DND-41 (cell line): ENCODE measurements around the gene GNG10.

ENCODE experiments used
- ATAC-seq: fragments of 200-7000 bp; cut with Tn5 transposase; 3 replicates; pipeline ENCODE4 v1.9.1; 2021; ENCODE audit warnings: low read depth; ENCODE audit not compliant: insufficient read depth
- DNase-seq: peaks from one replicate; pipeline ENCODE4 v3.0.0-alpha.2; 2020
- H2AFZ ChIP-seq: 2 replicates; pipeline ENCODE4 v1.6.0; 2012; ENCODE audit warnings: low read depth, low read length
- H3K27ac ChIP-seq: 2 replicates; pipeline ENCODE4 v1.5.1; 2012; ENCODE audit warnings: low read length, inconsistent platforms
- H3K27me3 ChIP-seq: fragments of 200-600 bp; sonication (generic); 2 replicates; pipeline ENCODE4 v1.6.0; 2012; ENCODE audit warnings: low read length, mild to moderate bottlenecking, inconsistent platforms; ENCODE audit not compliant: insufficient read depth, poor library complexity
- H3K36me3 ChIP-seq: 2 replicates; pipeline ENCODE4 v1.5.1; 2012; ENCODE audit warnings: low read length, inconsistent platforms; ENCODE audit not compliant: insufficient read depth
- H3K4me1 ChIP-seq: 2 replicates; pipeline ENCODE4 v1.5.1; 2012; ENCODE audit warnings: mild to moderate bottlenecking, low read length; ENCODE audit not compliant: insufficient read depth
- H3K4me2 ChIP-seq: 2 replicates; pipeline ENCODE4 v1.6.0; 2012; ENCODE audit warnings: mild to moderate bottlenecking, moderate library complexity, low read length, inconsistent platforms; ENCODE audit not compliant: insufficient read depth
- H3K4me3 ChIP-seq, 2 experiments: fragments of 200-600 bp in 1 of 2; shearing (Covaris generic) in 1 of 2; 2 replicates each; pipeline ENCODE4 v1.5.1; 2012 to 2016; ENCODE audit warnings: inconsistent platforms in 2 of 2, low read length in 2 of 2, mild to moderate bottlenecking in 2 of 2, low read depth in 1 of 2, moderate library complexity in 1 of 2
- H3K79me2 ChIP-seq: 2 replicates; pipeline ENCODE4 v1.6.0; 2012; ENCODE audit warnings: low read length, inconsistent platforms; ENCODE audit not compliant: insufficient read depth
- H3K9ac ChIP-seq: 2 replicates; pipeline ENCODE4 v1.6.0; 2012; ENCODE audit warnings: low read depth, mild to moderate bottlenecking, inconsistent platforms, low read length, moderate library complexity
- H3K9me3 ChIP-seq: 2 replicates; pipeline ENCODE4 v1.5.1; 2012; ENCODE audit warnings: low read length, moderate library complexity, mild to moderate bottlenecking, inconsistent platforms; ENCODE audit not compliant: insufficient read depth, severe bottlenecking
- H4K20me1 ChIP-seq: 2 replicates; pipeline ENCODE4 v1.6.0; 2012; ENCODE audit warnings: low read length; ENCODE audit not compliant: insufficient read depth
- EZH2 ChIP-seq: IDR thresholded peaks from 3 replicates; pipeline ENCODE4 v1.6.1; 2012; ENCODE audit warnings: borderline replicate concordance, low read depth, mild to moderate bottlenecking, moderate library complexity, low read length, inconsistent platforms; ENCODE audit not compliant: severe bottlenecking
- TF ChIP-seq, protein P1 (sequence below): IDR thresholded peaks from 2 replicates; pipeline ENCODE4 v1.5.1; 2012; ENCODE audit warnings: borderline replicate concordance, low read length, moderate library complexity, mild to moderate bottlenecking; ENCODE audit not compliant: poor library complexity, severe bottlenecking; ENCODE audit errors: extremely low read depth

Gene GNG10

DNA sequence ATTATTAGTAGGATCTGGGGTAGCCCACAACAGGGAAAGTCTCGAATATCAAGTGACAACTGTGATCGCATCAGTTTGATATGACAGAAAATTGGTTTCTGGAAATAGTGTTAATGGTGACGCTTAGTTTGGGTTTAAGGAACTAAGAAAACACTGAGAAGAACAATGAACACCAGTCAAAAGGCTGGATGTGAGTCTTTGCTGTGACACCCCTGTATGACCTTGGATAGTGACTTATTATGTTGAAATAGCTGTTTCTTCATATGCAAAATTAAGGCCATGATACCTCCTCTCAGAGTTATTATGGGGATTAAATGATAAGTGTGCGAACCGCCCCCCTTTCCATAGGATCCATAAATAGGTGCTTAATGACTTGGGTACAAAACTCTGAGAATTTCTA is 29.3 kb upstream of the GNG10 start:
- peak overlapping the region; percentile 62 to 86 for H3K4me3 ChIP-seq
- DNase-seq (no peak), ATAC-seq (no peak)
- H4K20me1 ChIP-seq = peaks cover 28% of the 10 kb centered on the region; the same call in 1 of the 2 replicates
- peak overlapping the region; percentile 79 for H3K9ac ChIP-seq
- H3K4me1 ChIP-seq = peaks cover 41% of the 10 kb centered on the region
- H3K27ac ChIP-seq = peak overlapping the region; percentile 58
- TF ChIP-seq EZH2 = no peak
- TF ChIP-seq, protein P1, sequence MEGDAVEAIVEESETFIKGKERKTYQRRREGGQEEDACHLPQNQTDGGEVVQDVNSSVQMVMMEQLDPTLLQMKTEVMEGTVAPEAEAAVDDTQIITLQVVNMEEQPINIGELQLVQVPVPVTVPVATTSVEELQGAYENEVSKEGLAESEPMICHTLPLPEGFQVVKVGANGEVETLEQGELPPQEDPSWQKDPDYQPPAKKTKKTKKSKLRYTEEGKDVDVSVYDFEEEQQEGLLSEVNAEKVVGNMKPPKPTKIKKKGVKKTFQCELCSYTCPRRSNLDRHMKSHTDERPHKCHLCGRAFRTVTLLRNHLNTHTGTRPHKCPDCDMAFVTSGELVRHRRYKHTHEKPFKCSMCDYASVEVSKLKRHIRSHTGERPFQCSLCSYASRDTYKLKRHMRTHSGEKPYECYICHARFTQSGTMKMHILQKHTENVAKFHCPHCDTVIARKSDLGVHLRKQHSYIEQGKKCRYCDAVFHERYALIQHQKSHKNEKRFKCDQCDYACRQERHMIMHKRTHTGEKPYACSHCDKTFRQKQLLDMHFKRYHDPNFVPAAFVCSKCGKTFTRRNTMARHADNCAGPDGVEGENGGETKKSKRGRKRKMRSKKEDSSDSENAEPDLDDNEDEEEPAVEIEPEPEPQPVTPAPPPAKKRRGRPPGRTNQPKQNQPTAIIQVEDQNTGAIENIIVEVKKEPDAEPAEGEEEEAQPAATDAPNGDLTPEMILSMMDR = no peak
- peaks cover 56% of the 10 kb centered on the region for H3K79me2 ChIP-seq
- H3K9me3 ChIP-seq = no peaks in the 10 kb centered on the region
- peak overlapping the region; percentile 92 for H3K4me2 ChIP-seq
- no peaks in the 10 kb centered on the region for H3K27me3 ChIP-seq
- H2AFZ ChIP-seq = peak overlapping the region; percentile 77
- H3K36me3 ChIP-seq = no peaks in the 10 kb centered on the region; the same call in 1 of the 2 replicates

DNA sequence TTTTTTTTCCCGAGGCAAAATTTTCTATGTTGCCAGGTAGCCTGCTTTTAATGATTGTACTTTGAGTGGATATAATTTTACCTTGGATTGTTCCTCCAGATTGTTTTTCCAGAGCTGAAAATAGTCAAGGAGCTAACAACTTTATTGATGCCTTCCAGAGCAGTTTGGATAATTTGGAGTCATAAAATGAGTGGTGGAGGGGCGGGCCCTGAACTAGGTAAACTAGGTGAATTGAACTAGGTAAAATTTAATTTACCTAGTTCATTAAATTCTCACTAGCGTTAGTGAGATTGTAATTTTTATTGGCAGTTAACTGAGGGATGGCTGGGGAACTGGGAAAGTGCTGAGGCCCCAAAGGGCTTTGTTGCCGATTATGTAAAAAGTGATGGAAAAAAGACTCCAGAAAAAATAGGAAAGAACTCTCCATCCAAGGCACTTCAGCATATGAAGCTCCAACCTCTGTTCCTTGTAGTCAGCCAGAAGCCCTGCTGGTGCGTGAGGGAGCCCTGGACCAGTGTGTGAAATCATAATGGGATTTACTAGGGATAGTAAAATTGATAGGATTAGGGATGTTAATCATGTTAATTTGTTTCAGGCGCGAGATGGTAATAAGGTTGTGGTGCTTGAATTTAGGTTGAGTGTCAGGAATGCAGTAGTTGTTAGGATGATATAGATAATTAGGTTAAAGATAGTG is 28.6 kb upstream of the GNG10 start:
- peak overlapping the region; percentile 79 for H3K9ac ChIP-seq
- H3K4me1 ChIP-seq = peaks cover 41% of the 10 kb centered on the region
- no peak overlapping the region for H2AFZ ChIP-seq
- peaks cover 64% of the 10 kb centered on the region for H3K79me2 ChIP-seq
- DNase-seq (no peak), ATAC-seq (no peak)
- H4K20me1 ChIP-seq = peaks cover 30% of the 10 kb centered on the region; the same call in 1 of the 2 replicates
- H3K27ac ChIP-seq = no peak overlapping the region
- no peaks in the 10 kb centered on the region for H3K27me3 ChIP-seq
- H3K4me2 ChIP-seq = peak overlapping the region; percentile 92
- peak overlapping the region in 1 of 2 experiments; percentile 86; a peak in 3 of 4 replicates for H3K4me3 ChIP-seq
- H3K9me3 ChIP-seq = no peaks in the 10 kb centered on the region
- no peaks in the 10 kb centered on the region; the same call in 1 of the 2 replicates for H3K36me3 ChIP-seq
- TF ChIP-seq, protein P1 = no peak
- no peak for TF ChIP-seq EZH2

DNA sequence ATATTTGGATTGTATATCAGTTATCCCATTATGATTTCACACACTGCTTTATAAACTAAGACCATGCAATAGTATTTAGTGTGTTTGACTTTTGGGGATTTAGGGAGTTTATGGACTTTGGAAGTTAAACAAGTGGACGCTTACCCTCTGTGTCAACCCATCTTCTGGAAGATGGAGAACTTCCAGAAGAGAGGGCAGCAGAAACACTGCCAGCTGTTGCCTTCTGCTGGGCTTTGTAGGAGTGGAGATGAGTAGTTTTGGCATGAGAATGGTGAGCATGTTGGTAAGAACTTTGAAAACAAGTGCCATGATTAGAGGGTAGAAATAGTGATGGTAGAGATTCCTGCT is 28.0 kb upstream of the GNG10 start:
- H3K9ac ChIP-seq = no peak overlapping the region
- ATAC-seq (no peak), DNase-seq (no peak)
- H3K4me2 ChIP-seq = peak overlapping the region; percentile 92
- peaks cover 30% of the 10 kb centered on the region; the same call in 1 of the 2 replicates for H4K20me1 ChIP-seq
- H3K79me2 ChIP-seq = peaks cover 68% of the 10 kb centered on the region
- H3K27ac ChIP-seq = no peak overlapping the region
- H3K9me3 ChIP-seq = no peaks in the 10 kb centered on the region
- peaks cover 41% of the 10 kb centered on the region for H3K4me1 ChIP-seq
- H2AFZ ChIP-seq = no peak overlapping the region
- peak overlapping the region in 1 of 2 experiments; percentile 34; a peak in 1 of 4 replicates for H3K4me3 ChIP-seq
- H3K36me3 ChIP-seq = no peaks in the 10 kb centered on the region; the same call in 1 of the 2 replicates
- TF ChIP-seq, protein P1 = no peak
- TF ChIP-seq EZH2 = no peak
- H3K27me3 ChIP-seq = no peaks in the 10 kb centered on the region
